ENCODE results near the gene FAM193B.

DNA sequence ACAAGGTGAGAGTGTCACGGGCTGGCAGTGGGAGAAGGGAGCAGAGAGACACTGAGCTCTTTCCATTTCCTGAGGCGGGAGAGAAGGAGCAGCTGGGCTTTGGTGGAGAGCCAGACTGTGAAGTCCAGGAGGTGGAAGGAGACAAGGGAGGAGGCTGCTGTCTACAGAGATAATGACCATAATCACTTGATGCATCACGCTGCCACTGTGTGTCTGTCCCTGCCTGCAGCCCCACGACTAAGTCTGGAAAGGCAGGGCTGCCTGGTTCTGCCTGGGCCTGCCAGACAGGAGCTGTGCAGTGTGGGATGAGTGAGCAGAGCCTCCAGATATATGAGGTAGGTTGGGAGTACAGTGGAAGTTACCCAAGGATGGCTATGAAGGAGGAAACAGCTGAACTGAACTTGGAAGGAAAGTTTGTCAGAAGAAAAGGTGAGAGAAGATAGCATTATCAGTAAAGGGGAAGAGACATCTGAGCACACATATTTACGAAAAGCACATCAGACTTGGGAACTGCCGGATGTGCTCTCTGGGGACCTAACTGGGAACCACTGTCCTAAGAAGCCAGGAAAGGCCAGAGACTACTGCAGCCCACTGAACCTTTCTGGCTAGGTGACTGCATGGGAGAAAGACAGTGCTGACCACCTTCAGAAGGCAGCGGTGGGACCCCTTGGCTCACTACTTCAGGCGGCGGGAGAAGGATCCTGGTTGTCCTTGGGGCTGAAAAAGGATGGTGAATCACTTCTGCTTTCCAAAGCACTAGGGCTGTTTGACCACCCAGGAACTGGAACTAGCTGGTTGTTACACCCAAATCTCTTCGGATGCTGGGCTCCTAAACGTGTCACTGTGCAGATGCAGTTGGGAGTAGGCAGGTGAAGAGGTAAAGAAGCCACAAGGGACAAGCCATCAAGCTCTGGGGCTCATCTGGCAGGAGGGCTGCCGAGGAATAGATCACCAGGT is 24.8 kb downstream of the FAM193B start:
- TF ChIP-seq RBM39 (optimal IDR thresholded peaks at IDR 0.05; ENCODE audit: low read depth, low read length) (no peak), ZNF644 (tag; IDR thresholded peaks at IDR 0.05; ENCODE audit: low read depth) (no peak)

Measured in K562 (cell line).